ENCODE data around the gene WDR27. TPM values are rescaled to one million over a fixed set of nuclear protein-coding genes. Genes with fewer than 3 reads are reported as not detected.
"Not testable (repeated sequence)": the region's sequence is repeated elsewhere in the genome, so short reads cannot be mapped to it uniquely, and the experiment has no call there.

Gene WDR27
- total RNA-seq, 3 donors from 2014 or later: 21.3 to 68.6 (median 56.4) TPM

- no peaks in the 10 kb centered on the region for H3K36me3 ChIP-seq
- no peak overlapping the region for H3K4me3 ChIP-seq
- DNase-seq (ENCODE audit: low spot score in 2 of 2): no peak
- no peaks in the 10 kb centered on the region for H3K4me1 ChIP-seq
- H3K27me3 ChIP-seq: no peaks in the 10 kb centered on the region
- intact Hi-C loops (cut with DNase I; ENCODE audit: low total_unique reads): no loop called here
- H3K9me3 ChIP-seq: no peaks in the 10 kb centered on the region
- no peak for TF ChIP-seq POLR2AphosphoS5 (IDR thresholded peaks at IDR 0.05)
- no peak for TF ChIP-seq POLR2A (IDR thresholded peaks at IDR 0.05)
- no peak for TF ChIP-seq CTCF (IDR thresholded peaks at IDR 0.05)
- H3K27ac ChIP-seq: no peak overlapping the region
Observed at GRCh38 chr6:169648617-169649016, 53.2 kb downstream of the WDR27 start.

GRCh38 chr6:169648092-169648491 is 53.7 kb downstream of the WDR27 start:
- TF ChIP-seq POLR2AphosphoS5 (IDR thresholded peaks at IDR 0.05) (no peak), CTCF (IDR thresholded peaks at IDR 0.05) (no peak), POLR2A (IDR thresholded peaks at IDR 0.05) (no peak)
- intact Hi-C loops (cut with DNase I; ENCODE audit: low total_unique reads): no loop called here
- Histone ChIP-seq H3K36me3 (no peaks in the 10 kb centered on the region), H3K9me3 (no peaks in the 10 kb centered on the region), H3K27me3 (no peaks in the 10 kb centered on the region), H3K4me3 (no peak overlapping the region), H3K27ac (no peak overlapping the region), H3K4me1 (no peaks in the 10 kb centered on the region)
- no peak for DNase-seq (ENCODE audit: low spot score in 2 of 2)

- DNase-seq (ENCODE audit: low spot score in 2 of 2): no peak
- Histone ChIP-seq H3K27me3 (no peaks in the 10 kb centered on the region), H3K9me3 (no peaks in the 10 kb centered on the region), H3K27ac (no peak overlapping the region), H3K36me3 (no peaks in the 10 kb centered on the region), H3K4me3 (no peak overlapping the region), H3K4me1 (no peaks in the 10 kb centered on the region)
- intact Hi-C loops (cut with DNase I; ENCODE audit: low total_unique reads): no loop called here
- TF ChIP-seq POLR2A (IDR thresholded peaks at IDR 0.05) (no peak), POLR2AphosphoS5 (IDR thresholded peaks at IDR 0.05) (no peak), CTCF (IDR thresholded peaks at IDR 0.05) (no peak)
Observed at GRCh38 chr6:169647637-169648036, 54.2 kb downstream of the WDR27 start.

GRCh38 chr6:169646906-169647567 is 54.8 kb downstream of the WDR27 start:
- TF ChIP-seq POLR2A (IDR thresholded peaks at IDR 0.05): no peak
- no peak for DNase-seq (ENCODE audit: low spot score in 2 of 2)
- intact Hi-C loops (cut with DNase I; ENCODE audit: low total_unique reads): no loop called here
- Histone ChIP-seq H3K27me3 (no peaks in the 10 kb centered on the region), H3K9me3 (no peaks in the 10 kb centered on the region), H3K4me3 (no peak overlapping the region), H3K27ac (no peak overlapping the region), H3K36me3 (no peaks in the 10 kb centered on the region), H3K4me1 (no peaks in the 10 kb centered on the region)

GRCh38 chr6:169645459-169645858 is 56.4 kb downstream of the WDR27 start:
- H3K4me1 ChIP-seq; intact Hi-C loops (cut with DNase I; ENCODE audit: low total_unique reads); H3K27ac ChIP-seq; H3K4me3 ChIP-seq; DNase-seq (ENCODE audit: low spot score in 2 of 2); H3K36me3 ChIP-seq; H3K27me3 ChIP-seq; H3K9me3 ChIP-seq: not testable (repeated sequence)

GRCh38 chr6:169643521-169643920 is 58.3 kb downstream of the WDR27 start:
- intact Hi-C loops (cut with DNase I; ENCODE audit: low total_unique reads): no loop called here
- Histone ChIP-seq H3K9me3 (no peaks in the 10 kb centered on the region), H3K27ac (no peak overlapping the region), H3K4me1 (no peaks in the 10 kb centered on the region), H3K36me3 (no peaks in the 10 kb centered on the region), H3K27me3 (no peaks in the 10 kb centered on the region), H3K4me3 (no peak overlapping the region)
- no peak for DNase-seq (ENCODE audit: low spot score in 2 of 2)
- TF ChIP-seq POLR2AphosphoS5 (IDR thresholded peaks at IDR 0.05) (no peak), POLR2A (IDR thresholded peaks at IDR 0.05) (no peak), CTCF (IDR thresholded peaks at IDR 0.05) (no peak)

Data from breast epithelium (tissue), 4 donors.